WTC11 (cell line): ENCODE results near the gene SNCA.

Experiments used
- FOXJ3 ChIP-seq: sonication (generic); formaldehyde crosslinking; IDR thresholded peaks from 2 replicates; pipeline ENCODE4 v1.9.0; 2021; ENCODE audit warnings: missing genetic modification reagents, mild to moderate bottlenecking, borderline replicate concordance
- SP1 ChIP-seq: sonication (generic); formaldehyde crosslinking; conservative IDR thresholded peaks from 2 replicates; pipeline ENCODE4 v1.8.1; 2022; ENCODE audit warnings: missing genetic modification reagents
- TEAD4 ChIP-seq: sonication (generic); formaldehyde crosslinking; IDR thresholded peaks from 2 replicates; pipeline ENCODE4 v1.8.0; 2022; ENCODE audit warnings: mild to moderate bottlenecking, missing genetic modification reagents
- TP53 ChIP-seq: sonication (generic); formaldehyde crosslinking; IDR thresholded peaks from 2 replicates; pipeline ENCODE4 v1.8.1; 2023; ENCODE audit warnings: mild to moderate bottlenecking, missing genetic modification reagents
- ZNF281 ChIP-seq: sonication (generic); formaldehyde crosslinking; IDR thresholded peaks from 2 replicates; pipeline ENCODE4 v1.8.0; 2023; ENCODE audit warnings: mild to moderate bottlenecking, missing genetic modification reagents
- TF ChIP-seq, protein P1 (sequence below): fragments of 200-600 bp; IDR thresholded peaks from 2 replicates; pipeline ENCODE4 v1.8.0; 2022; ENCODE audit warnings: antibody characterized with exemption
- TF ChIP-seq, protein P2 (sequence below): sonication (generic); formaldehyde crosslinking; IDR thresholded peaks from 2 replicates; pipeline ENCODE4 v1.8.1; 2022; ENCODE audit warnings: low read depth, missing genetic modification reagents, borderline replicate concordance
- TF ChIP-seq, protein P3 (sequence below): sonication (generic); formaldehyde crosslinking; IDR thresholded peaks from 2 replicates; pipeline ENCODE4 v1.8.1; 2022; ENCODE audit warnings: mild to moderate bottlenecking, moderate library complexity, missing genetic modification reagents

DNA sequence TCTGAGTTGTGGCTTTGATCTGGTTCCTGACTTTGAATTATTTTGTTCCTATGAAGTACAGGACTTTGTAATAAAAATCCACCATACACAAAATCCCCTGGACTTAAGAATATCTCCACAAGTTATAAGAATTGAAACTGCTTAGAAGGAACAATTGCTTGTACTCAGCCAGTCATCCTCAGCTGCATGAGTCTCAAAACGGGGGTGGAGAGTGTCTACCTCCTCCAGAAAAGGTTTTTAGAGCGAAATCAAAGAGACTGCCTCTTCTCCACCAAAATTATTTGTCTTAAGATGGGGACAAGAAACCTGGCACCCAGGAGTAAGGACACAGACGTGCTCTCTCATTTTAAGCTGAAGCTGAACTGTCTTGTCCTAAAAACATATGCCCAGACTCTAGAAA is 74.7 kb downstream of the SNCA start:
- TF ChIP-seq, protein P1, sequence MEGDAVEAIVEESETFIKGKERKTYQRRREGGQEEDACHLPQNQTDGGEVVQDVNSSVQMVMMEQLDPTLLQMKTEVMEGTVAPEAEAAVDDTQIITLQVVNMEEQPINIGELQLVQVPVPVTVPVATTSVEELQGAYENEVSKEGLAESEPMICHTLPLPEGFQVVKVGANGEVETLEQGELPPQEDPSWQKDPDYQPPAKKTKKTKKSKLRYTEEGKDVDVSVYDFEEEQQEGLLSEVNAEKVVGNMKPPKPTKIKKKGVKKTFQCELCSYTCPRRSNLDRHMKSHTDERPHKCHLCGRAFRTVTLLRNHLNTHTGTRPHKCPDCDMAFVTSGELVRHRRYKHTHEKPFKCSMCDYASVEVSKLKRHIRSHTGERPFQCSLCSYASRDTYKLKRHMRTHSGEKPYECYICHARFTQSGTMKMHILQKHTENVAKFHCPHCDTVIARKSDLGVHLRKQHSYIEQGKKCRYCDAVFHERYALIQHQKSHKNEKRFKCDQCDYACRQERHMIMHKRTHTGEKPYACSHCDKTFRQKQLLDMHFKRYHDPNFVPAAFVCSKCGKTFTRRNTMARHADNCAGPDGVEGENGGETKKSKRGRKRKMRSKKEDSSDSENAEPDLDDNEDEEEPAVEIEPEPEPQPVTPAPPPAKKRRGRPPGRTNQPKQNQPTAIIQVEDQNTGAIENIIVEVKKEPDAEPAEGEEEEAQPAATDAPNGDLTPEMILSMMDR: no peak
- TF ChIP-seq FOXJ3 (CRISPR knock-in tag): no peak
- no peak for TF ChIP-seq ZNF281 (CRISPR knock-in tag)
- TF ChIP-seq SP1 (CRISPR knock-in tag): no peak
- TF ChIP-seq, protein P2, sequence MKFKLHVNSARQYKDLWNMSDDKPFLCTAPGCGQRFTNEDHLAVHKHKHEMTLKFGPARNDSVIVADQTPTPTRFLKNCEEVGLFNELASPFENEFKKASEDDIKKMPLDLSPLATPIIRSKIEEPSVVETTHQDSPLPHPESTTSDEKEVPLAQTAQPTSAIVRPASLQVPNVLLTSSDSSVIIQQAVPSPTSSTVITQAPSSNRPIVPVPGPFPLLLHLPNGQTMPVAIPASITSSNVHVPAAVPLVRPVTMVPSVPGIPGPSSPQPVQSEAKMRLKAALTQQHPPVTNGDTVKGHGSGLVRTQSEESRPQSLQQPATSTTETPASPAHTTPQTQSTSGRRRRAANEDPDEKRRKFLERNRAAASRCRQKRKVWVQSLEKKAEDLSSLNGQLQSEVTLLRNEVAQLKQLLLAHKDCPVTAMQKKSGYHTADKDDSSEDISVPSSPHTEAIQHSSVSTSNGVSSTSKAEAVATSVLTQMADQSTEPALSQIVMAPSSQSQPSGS (CRISPR knock-in tag): no peak
- no peak for TF ChIP-seq TEAD4 (CRISPR knock-in tag)
- TF ChIP-seq, protein P3, sequence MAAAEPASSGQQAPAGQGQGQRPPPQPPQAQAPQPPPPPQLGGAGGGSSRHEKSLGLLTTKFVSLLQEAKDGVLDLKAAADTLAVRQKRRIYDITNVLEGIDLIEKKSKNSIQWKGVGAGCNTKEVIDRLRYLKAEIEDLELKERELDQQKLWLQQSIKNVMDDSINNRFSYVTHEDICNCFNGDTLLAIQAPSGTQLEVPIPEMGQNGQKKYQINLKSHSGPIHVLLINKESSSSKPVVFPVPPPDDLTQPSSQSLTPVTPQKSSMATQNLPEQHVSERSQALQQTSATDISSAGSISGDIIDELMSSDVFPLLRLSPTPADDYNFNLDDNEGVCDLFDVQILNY (CRISPR knock-in tag): no peak
- no peak for TF ChIP-seq TP53 (CRISPR knock-in tag)
